ENCODE results near the gene LSAMP. TPM values are rescaled to one million over a fixed set of nuclear protein-coding genes. Genes with fewer than 3 reads are reported as not detected.

LSAMP gene
- 0.64 and 1.3 TPM in 2 replicates for total RNA-seq

DNA sequence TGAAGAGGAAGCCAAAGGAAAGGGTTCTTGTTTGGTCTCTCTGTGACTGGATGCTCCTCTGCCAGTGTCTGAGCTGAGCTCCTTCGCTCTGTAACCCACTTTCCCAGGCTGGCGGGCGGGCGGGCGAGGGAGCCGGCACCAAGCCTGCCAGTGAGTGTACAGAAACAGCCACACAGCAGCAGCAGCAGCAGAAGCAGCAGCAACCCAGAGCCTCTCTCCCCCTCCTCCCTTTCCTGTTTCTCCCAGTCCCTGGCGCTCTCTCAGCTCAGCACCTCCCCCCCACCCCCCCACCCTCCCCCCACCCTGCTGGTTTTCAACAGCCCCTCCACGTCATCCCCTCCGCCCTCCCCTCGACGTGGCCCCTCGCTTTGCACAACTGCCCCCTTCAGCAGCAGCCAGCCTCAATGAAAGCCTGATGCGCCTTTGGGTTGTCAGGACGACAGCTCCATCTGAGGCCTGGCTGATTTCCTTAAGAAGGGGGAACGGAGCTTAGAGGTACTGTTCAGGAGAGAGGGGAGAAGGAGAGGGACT lies at the start of gene LSAMP:
TSS of gene LSAMP (minus strand) at position 177 of the 531 bp plus-strand sequence.
- DNase-seq (ENCODE audit: low read depth), result peak; percentile 7
- TF ChIP-seq, protein P1, sequence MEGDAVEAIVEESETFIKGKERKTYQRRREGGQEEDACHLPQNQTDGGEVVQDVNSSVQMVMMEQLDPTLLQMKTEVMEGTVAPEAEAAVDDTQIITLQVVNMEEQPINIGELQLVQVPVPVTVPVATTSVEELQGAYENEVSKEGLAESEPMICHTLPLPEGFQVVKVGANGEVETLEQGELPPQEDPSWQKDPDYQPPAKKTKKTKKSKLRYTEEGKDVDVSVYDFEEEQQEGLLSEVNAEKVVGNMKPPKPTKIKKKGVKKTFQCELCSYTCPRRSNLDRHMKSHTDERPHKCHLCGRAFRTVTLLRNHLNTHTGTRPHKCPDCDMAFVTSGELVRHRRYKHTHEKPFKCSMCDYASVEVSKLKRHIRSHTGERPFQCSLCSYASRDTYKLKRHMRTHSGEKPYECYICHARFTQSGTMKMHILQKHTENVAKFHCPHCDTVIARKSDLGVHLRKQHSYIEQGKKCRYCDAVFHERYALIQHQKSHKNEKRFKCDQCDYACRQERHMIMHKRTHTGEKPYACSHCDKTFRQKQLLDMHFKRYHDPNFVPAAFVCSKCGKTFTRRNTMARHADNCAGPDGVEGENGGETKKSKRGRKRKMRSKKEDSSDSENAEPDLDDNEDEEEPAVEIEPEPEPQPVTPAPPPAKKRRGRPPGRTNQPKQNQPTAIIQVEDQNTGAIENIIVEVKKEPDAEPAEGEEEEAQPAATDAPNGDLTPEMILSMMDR (IDR thresholded peaks at IDR 0.05; ENCODE audit: insufficient read depth, low read depth, low read length), result no peak
- peak within 1 kb of the TSS; percentile 50 for H3K4me3 ChIP-seq (ENCODE audit: low read depth, low read length)

DNA sequence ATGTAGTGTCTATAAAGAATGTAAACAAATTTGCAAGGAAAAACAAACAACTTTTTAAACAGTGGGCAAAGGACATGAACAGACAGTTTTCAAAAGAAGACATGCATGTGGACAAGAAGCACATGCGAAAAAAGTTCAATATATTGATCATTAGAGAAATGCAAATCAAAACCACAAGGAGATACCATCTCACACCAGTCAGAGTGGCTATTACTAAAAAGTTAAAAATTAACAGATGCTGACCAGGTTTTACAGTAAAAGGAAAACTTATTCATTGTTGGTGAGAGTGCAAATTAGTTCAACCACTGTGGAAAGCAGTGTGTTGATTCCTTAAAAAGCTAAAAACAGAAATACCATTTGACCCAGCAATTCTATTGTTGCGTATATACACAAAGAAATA lies 47.1 kb upstream of the LSAMP start:
- TF ChIP-seq, protein P1 (IDR thresholded peaks at IDR 0.05; ENCODE audit: insufficient read depth, low read depth, low read length), result no peak
- no peak for DNase-seq (ENCODE audit: low read depth)
- no peak overlapping the region for H3K4me3 ChIP-seq (ENCODE audit: low read depth, low read length)

DNA sequence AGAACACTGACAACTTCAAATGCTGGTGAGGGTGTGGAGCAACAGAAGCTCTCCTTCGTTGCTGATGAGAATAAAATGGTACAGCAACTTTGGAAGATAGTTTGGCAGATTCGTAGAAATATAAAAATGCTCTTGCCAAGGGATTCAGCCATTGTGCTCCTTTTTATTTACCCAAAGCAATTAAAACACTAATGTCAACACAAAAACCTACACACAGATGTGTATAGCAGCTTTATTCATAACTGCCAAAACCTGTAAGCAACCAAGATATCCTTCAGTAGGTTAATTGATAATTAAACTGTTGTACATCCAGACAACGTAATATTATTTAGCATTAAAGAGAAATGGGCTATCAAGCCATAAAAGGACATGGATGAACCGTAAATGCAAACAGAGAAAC lies 37.8 kb upstream of the LSAMP start:
- no peak for DNase-seq (ENCODE audit: low read depth)
- TF ChIP-seq, protein P1 (IDR thresholded peaks at IDR 0.05; ENCODE audit: insufficient read depth, low read depth, low read length), result no peak
- H3K4me3 ChIP-seq (ENCODE audit: low read depth, low read length), result no peak overlapping the region

DNA sequence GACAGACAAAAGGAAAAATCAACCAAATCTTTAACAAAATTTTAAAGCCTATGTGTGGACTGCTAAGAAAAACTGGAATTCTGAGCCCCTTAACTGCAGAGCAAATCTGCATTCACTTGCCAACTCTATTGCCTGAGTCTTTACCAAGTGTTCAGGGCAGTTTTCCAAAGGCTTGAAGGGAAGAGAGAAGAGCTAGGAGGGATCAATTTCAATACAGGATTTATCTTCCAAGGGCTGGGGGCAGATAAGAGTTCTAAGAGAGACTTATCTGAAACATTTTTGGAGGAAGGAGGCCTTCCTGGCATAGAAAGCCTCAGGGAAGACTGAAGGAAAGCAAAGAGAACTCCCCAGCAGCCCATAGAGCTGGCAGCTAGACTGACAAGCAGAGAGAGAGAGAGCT lies 31.4 kb upstream of the LSAMP start:
- no peak for DNase-seq (ENCODE audit: low read depth)

DNA sequence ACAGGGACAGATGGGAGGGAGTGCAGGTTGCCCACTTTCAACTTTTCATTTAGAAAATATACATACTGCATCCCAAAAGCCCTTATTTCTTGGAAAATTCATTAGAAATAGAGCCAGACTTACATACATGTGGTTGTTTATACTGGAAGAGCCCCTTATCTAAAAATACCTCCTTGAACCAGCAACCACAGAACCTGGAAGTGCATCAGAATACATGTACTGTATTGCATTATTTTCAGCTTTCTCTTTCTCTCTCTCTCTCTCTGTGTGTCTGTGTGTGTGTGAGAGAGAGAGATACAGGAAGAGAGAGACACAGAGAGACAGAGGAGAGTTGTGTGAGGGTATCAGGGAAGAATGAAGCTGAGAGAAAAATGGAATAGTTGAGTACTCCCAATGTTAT lies 29.5 kb upstream of the LSAMP start:
- H3K4me3 ChIP-seq (ENCODE audit: low read depth, low read length), result no peak overlapping the region
- no peak for DNase-seq (ENCODE audit: low read depth)
- TF ChIP-seq, protein P1 (IDR thresholded peaks at IDR 0.05; ENCODE audit: insufficient read depth, low read depth, low read length), result no peak

More for the DNA sequence above, 31.4 kb upstream of the LSAMP start:
- TF ChIP-seq, protein P1 (IDR thresholded peaks at IDR 0.05; ENCODE audit: insufficient read depth, low read depth, low read length), result no peak
- no peak overlapping the region for H3K4me3 ChIP-seq (ENCODE audit: low read depth, low read length)

DNA sequence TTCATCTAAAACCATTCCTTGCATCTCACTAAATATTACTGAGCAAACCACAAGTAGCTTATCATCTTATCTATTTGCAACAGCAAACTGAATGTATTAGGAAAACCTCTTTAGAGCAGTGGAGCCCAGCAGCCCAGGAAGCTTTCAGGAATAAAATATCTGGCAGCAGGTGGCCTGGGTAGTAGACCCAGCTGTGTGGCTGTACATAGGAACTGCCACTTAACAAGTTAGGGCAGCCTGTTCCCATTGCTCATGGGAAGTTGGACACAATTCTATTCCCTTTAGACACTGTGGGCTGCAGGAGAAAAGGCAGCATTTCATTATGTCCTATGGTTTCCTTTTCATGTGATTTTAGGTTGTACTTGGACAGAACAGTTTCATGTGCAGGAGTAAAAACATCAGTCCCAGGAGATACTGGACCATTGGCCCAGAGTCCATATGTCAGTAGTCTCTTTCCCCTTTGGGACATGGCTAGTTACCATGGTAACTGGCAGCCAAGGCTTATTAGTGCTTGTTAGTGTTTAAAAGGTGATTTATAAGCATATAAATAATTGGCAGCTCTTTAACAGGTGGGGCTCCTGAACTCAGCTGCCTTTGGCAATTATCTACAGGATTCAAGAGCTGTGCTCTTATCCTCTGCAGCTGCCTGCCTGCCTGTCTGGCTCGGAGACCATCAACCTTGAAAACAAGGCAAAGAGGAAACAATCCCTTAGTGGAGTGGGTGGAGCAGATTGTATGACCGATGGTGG lies 28.9 kb upstream of the LSAMP start:
- TF ChIP-seq, protein P1 (IDR thresholded peaks at IDR 0.05; ENCODE audit: insufficient read depth, low read depth, low read length), result no peak
- no peak overlapping the region for H3K4me3 ChIP-seq (ENCODE audit: low read depth, low read length)
- no peak for DNase-seq (ENCODE audit: low read depth)

Measured in fibroblast of villous mesenchyme (primary cell).